ENCODE measurements around the gene DIPK1A.

The DIPK1A gene

DNA sequence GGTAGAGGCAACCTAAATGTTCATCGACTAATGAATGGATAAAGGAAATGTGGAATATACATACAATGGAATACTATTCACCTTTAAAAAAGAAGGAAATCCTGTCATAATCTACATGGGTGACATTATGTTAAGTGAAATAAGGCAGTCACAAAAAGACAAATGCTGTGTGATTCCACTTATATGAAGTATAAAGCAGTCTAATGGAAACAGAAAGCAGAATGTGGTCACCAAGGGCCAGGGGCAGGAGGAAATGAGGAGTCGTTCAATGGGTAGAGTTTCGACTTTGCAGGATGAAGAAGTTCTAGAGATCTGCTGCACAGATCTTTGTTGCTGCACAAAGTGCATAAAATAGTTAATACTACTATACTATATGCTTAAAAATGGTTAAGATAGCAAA lies 7.8 kb downstream of the DIPK1A start:
- no peak for DNase-seq (ENCODE audit: low read depth in 3 of 3)

DNA sequence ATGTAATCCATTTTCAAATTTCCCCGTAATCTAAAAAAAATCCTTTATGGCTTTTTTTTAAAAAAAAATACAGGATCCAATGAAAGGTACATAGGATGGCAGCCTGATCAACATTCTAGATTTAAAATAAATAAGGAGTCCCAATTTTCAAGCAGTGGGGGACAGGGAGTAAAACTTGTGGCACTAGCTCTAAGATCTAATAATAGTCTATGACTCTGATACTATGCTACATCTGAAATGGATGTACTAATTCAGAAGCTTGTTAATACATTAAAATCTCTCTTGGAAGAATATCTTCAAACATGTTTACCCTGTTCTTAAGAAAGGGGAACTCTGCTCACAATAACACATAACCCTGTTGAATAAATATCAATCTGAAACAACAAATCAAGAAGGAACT lies 8.5 kb downstream of the DIPK1A start:
- DNase-seq (ENCODE audit: low read depth in 3 of 3) = no peak

GRCh38 chr1:92951141-92951582 lies 10.1 kb downstream of the DIPK1A start:
- no peak for DNase-seq (ENCODE audit: low read depth in 3 of 3)

GRCh38 chr1:92949937-92950817 lies 11.1 kb downstream of the DIPK1A start:
- DNase-seq (ENCODE audit: low read depth in 3 of 3) = no peak

DNA sequence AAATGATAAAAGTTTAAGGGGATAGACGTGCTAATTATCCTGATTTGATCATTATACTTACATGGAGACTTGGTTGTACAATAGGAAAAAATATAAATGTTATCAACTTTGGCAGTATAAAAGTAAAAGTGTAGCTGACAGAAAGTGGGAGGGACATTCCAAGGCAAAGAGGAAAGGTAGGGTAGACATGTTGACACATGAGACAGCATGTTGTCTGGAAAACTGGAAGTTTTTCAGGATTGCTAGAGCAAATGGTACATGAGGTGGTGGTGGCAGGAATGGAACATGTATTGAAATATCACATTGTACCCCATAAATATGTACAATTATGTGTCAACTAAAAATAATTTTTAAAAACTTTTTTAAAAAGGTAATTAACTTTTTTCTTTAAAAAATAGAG lies 13.2 kb downstream of the DIPK1A start:
- no peak for DNase-seq (ENCODE audit: low read depth in 3 of 3)

DNA sequence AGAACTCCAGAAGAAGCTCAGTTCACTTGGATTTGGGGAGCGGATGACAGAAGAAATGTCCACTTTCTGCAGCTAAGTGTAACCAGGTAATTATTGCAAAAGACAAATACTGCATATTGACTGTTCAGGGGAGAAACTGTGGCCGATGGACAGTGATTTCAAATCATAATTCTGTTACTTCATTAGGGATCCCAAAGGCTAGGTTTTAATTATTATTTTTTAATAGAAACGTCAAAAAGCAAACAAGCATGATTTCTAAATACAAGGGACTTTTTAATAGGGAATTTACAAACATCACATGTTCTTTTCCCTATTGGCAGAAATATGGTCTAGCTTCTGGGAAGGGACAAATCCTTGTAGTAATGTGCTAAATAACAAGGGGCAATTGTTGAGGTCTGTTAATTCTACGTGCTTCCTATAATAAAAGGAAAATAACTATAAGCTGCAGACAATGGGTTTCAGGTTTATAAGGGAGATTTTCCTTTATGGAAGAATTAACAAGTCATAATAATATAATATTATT lies 15.5 kb downstream of the DIPK1A start:
- DNase-seq (ENCODE audit: low read depth in 3 of 3) = no peak

DNA sequence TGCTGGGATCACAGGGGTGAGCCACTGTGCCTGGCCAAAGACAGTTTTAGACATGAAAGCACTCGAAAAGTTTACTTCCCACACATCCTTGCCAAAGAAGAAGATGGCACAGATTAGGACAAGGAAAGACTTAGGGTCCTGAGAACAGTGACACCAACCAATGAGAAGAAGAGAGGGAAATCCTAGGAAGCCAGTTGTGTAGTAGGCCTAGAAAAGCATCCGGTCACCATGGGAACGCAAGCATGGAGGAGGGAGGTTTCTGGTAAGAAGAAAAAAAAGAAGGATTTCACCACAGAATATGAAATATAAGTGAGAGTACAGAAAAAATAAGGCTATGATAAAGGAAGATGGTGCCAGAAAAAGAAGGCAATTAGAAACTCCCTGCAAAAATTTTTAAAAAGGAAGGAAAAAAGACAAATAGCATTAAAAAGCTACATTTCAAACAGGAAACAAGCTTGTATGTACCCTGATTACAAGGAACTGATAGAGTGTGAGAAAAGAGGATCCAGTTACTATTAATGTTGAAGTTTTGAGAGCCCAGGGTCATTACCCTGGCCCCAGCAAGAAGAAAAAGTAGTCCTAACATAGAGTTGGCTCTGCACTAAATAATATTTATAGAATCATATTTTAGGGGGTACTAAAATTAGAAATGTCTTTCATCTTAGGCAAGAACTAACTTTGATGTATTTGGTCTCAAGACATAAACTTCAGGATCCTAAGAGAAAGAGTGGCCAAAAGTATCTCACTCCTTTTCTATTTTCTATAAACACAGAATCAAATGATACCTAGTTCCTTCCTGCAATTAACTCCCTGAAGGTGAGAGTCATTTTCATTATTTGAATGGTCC lies 16.1 kb downstream of the DIPK1A start:
- DNase-seq (ENCODE audit: low read depth in 3 of 3) = no peak

- no peak for DNase-seq (ENCODE audit: low read depth in 3 of 3)
These were observed 17.8 kb downstream of the DIPK1A start for GRCh38 chr1:92943502-92943847.

- no peak for DNase-seq (ENCODE audit: low read depth in 3 of 3)
These were observed 20.7 kb downstream of the DIPK1A start for GRCh38 chr1:92940541-92940940.

DNA sequence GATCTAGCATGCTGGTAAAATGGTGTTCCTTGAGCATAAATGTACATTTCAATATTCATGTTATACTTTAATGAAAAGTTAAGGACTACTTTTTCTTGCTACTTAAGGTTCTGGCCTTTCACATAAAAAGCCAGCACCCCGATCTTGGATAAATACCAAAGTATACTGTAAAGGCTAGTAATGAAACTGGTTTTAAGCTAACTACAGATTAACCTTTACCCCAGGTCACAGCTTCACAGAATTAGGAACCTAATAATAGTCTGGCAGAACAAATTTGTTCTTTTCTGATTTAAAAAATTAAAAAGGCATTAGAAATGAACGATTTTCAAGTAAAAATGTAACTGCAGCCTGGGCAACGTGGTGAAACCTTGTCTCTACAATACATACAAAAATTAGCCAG lies 23.5 kb downstream of the DIPK1A start:
- DNase-seq (ENCODE audit: low read depth in 3 of 3) = no peak

DNA sequence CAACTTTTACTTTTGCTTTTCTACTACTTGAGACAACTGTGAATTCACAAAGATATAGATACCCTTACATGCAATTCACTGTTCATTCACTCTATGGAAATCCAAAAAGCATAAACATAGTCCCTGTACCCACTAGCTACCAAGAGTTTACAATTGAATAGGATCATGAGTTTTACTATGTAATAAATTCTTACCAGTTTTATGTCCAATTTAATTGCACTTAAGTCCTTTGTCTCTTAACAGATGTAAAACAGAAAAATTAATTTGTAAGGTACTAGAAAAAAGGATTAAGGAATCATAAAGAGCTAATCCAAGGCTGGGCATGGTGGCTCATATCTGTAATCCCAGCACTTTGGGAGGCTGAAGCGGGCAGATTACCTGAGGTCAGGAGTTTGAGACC lies 24.4 kb downstream of the DIPK1A start:
- DNase-seq (ENCODE audit: low read depth in 3 of 3) = no peak

DNA sequence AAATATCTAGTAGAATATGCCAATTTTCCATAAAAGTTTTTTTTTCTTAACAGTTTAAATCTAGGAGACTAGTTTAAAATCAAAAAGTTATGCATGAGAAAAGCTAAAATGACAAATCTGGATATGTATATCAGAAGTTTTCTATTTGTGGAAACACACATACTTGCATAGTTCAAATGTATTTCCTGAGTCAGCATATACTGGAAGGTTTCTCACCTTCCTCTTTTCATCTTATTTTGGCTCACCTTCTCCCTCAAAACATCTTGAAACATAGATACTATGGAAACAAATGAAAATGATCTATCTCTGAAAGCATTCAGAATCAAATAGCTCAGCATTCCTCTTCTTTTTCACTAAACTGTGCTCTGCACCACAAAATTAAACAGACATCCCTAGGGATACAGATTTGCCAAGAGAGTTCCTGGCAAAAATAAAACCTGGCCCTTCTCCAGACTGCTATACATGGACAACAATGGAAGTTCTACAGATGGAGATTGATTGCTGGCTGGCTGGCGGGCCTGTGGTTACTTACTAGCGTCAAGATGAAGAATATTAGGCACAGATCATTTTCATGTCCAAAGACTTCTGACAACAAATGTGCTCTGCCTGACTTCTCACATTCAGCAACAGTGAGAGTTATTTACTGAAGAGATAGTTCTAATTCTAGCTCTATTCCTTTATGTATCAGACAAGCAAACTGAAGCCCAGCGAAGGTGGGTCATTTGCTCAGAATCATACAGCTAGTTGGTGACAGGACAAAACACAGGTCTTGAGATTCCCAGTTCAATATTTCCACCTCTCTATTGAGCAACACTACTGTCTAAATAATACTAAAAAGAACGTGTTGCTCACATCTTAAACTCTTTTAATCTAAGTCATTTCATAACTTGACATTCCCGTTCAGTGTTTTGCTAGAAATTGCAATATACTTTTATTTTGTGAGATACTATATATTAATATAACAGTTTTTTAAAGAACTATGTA lies 26.6 kb downstream of the DIPK1A start:
- no peak for DNase-seq (ENCODE audit: low read depth in 3 of 3)

DNA sequence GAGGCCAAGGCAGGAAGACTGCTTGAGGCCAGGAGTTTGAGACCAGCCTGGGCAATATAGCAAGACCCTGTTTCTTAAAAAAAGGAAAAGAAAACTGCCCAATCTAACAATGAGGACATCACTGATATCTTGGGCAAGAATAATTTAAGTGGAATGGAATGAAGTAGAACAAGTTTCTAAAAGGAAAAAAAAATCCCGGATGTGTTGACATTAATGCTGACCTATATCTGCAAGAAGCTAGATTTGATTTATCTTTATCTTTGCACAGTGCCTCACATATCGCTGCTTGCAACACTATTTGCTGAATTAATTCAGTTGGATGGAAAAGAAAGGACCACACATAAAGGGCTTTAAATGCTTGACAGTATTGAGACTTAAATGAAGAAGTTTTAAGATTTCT lies 27.8 kb downstream of the DIPK1A start:
- no peak for DNase-seq (ENCODE audit: low read depth in 3 of 3)

- DNase-seq (ENCODE audit: low read depth in 3 of 3) = no peak
These were observed 29.6 kb downstream of the DIPK1A start for GRCh38 chr1:92931691-92932090.

DNA sequence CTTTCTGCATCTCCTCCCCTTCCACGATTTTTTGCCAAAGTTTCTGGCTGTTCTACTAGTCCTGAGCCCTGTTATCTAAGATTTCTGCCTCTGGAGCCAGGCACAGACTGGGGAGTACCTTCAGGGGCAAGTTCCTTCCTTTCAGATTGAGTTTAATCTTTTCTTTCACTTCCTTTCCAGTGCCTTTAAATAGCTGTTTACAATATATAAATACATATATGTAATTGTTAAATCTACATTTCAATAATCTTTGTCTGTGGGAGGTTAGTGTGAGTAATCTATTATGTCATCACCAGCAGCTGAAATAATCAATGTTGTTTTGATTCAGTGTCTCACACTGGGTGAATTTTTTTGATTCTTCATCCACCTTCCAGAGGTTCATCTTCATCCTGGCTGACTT lies 31.8 kb downstream of the DIPK1A start:
- DNase-seq (ENCODE audit: low read depth in 3 of 3) = no peak

- DNase-seq (ENCODE audit: low read depth in 3 of 3) = no peak
These were observed 33.4 kb downstream of the DIPK1A start for GRCh38 chr1:92927870-92928269.

- DNase-seq (ENCODE audit: low read depth in 3 of 3) = no peak
These were observed 34.4 kb downstream of the DIPK1A start for GRCh38 chr1:92926873-92927272.

DNA sequence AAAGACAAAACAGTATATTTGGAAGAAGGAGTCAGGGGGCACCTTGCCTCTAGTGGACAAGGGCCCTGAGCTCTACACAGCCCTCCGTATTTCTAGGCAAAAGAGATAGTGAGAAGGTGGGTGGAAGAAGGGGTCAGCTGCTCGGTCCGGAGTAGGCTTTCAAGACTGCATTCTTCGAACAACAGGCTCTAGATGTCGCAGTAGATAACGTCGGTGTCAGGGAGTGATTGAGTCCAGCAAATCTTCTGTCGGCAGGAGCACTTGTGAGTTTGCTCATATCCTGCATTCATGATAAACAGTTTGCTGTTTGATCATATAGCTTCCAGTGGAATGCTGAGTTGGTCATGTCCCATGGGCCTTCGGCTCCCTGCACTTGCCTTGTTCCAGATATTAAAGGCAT lies 36.8 kb downstream of the DIPK1A start:
- DNase-seq (ENCODE audit: low read depth in 3 of 3) = no peak

DNA sequence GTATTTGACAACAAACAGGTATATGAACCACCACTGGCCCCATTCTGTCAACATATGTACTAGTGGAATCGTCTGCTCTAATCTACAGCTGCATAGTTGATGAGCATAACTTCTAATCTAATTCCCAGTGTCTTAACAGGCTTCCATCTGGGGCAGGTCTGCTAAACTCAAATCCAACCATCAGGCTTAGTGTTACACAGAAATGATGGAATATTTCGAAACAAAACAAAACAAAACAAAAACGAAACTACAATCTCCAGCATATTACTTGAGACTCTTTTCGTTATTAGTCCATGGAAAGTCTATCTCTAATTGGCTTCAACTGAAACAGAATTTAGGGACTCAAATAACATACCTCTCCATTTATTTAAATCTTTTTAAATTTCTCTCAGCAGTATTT lies 37.6 kb downstream of the DIPK1A start:
- DNase-seq (ENCODE audit: low read depth in 3 of 3) = no peak

- DNase-seq (ENCODE audit: low read depth in 3 of 3) = no peak
These were observed 38.8 kb downstream of the DIPK1A start for GRCh38 chr1:92922356-92923035.
